ENCODE data around the gene HEYL. TPM values are rescaled to one million over a fixed set of nuclear protein-coding genes. Genes with fewer than 3 reads are reported as not detected.

The HEYL gene
- total RNA-seq, 4 donors from 2014 or later, result 9.4 to 64.0 (median 13.4) TPM

DNA sequence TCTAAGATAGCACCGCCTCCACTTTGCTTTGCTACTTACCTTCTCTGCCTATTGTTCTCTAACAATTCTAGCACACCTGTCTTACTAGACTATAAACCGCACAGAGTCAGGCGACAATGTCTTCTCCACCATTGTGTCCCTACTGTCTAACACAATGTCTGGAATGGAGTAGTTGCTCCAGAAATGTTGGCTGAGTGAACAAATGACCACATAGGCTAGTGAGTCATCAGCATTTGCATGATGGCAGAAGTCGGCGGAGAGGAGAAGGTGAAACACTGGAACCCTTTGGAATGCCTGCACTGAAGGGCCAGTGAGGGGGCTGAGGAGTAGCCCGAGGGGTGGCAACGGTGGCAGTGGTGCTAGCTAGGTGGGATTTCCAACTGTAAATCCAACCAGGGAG is 48.9 kb downstream of the HEYL start:
- Histone ChIP-seq H3K36me3 (no peaks in the 10 kb centered on the region), H3K4me3 (no peak overlapping the region), H3K9me3 (no peaks in the 10 kb centered on the region), H3K27ac (no peak overlapping the region), H3K4me1 (no peaks in the 10 kb centered on the region), H3K27me3 (no peaks in the 10 kb centered on the region)
- TF ChIP-seq, protein P1, sequence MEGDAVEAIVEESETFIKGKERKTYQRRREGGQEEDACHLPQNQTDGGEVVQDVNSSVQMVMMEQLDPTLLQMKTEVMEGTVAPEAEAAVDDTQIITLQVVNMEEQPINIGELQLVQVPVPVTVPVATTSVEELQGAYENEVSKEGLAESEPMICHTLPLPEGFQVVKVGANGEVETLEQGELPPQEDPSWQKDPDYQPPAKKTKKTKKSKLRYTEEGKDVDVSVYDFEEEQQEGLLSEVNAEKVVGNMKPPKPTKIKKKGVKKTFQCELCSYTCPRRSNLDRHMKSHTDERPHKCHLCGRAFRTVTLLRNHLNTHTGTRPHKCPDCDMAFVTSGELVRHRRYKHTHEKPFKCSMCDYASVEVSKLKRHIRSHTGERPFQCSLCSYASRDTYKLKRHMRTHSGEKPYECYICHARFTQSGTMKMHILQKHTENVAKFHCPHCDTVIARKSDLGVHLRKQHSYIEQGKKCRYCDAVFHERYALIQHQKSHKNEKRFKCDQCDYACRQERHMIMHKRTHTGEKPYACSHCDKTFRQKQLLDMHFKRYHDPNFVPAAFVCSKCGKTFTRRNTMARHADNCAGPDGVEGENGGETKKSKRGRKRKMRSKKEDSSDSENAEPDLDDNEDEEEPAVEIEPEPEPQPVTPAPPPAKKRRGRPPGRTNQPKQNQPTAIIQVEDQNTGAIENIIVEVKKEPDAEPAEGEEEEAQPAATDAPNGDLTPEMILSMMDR (IDR thresholded peaks at IDR 0.05), result no peak
- TF ChIP-seq POLR2A (IDR thresholded peaks at IDR 0.05), result no peak
- no peak for DNase-seq
- intact Hi-C loops (cut with DNase I; ENCODE audit: low total_unique reads), result no loop called here

DNA sequence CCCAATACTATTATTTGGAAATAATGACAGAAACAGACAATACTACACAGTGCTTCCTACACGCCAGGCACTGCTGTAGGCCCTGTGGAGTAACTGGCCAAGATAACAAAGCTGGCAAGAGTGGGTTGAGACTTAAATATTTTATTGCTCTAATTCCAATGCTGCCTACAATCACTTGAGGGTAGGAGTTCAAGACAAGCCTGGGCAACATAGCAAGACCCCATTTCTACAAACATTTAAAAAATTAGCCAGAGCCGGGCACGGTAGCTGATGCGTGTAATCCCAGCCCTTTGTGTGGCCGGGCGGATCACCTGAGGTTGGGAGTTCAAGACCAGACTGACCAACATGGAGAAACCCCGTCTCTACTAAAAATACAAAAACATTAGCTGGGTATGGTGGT is 53.5 kb downstream of the HEYL start:
- H3K27me3 ChIP-seq, result no peaks in the 10 kb centered on the region
- H3K27ac ChIP-seq, result no peak overlapping the region
- H3K36me3 ChIP-seq, result no peaks in the 10 kb centered on the region
- TF ChIP-seq, protein P1 (IDR thresholded peaks at IDR 0.05), result no peak
- no peak for TF ChIP-seq POLR2A (IDR thresholded peaks at IDR 0.05)
- no peaks in the 10 kb centered on the region for H3K4me1 ChIP-seq
- no peak overlapping the region for H3K4me3 ChIP-seq
- DNase-seq, result no peak
- intact Hi-C loops (cut with DNase I; ENCODE audit: low total_unique reads), result no loop called here
- no peaks in the 10 kb centered on the region for H3K9me3 ChIP-seq

DNA sequence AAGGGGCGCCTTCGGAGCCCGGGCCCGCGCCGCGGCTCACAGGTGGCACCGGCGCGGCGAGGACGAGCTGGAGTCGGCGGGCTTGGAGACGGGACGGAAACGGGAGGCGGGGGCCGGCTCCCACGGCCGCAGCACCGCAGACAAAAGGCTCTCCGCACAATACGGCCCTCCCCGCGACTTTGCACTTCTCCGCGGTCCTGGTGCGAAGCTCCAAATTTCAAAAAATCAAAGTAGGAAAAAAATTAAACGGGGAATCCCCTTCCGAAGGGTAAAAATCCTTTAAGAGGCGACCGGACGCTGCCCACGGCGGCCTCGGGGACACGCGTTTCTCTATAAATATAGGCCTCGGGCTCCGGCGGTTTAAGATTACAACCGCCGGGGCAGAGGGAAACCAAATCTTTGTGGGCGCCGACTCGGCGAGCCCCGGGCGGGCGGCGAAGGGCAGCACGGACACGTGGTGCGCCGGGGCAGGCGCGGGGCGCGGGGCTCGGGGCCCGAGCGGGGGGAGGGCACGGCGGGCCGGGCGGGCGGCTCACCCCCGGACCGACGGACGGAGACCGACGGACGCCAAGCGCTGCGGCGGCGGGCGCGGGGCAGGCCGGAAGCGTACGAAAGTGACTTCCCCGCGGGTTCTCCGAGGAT is 63.3 kb downstream of the HEYL start:
- TF ChIP-seq, protein P1 (IDR thresholded peaks at IDR 0.05), result no peak
- TF ChIP-seq POLR2A (IDR thresholded peaks at IDR 0.05), result no peak
- H3K4me1 ChIP-seq, result peaks cover 0 to 9% of the 10 kb centered on the region in 2 donors
- H3K4me3 ChIP-seq, result peak overlapping the region; percentile 48 to 70
- peak overlapping the region; percentile 84 to 89 for H3K27ac ChIP-seq
- intact Hi-C loops (cut with DNase I; ENCODE audit: low total_unique reads), result no loop called here
- H3K9me3 ChIP-seq, result no peaks in the 10 kb centered on the region
- no peak for DNase-seq
- H3K36me3 ChIP-seq, result no peaks in the 10 kb centered on the region
- no peaks in the 10 kb centered on the region for H3K27me3 ChIP-seq

DNA sequence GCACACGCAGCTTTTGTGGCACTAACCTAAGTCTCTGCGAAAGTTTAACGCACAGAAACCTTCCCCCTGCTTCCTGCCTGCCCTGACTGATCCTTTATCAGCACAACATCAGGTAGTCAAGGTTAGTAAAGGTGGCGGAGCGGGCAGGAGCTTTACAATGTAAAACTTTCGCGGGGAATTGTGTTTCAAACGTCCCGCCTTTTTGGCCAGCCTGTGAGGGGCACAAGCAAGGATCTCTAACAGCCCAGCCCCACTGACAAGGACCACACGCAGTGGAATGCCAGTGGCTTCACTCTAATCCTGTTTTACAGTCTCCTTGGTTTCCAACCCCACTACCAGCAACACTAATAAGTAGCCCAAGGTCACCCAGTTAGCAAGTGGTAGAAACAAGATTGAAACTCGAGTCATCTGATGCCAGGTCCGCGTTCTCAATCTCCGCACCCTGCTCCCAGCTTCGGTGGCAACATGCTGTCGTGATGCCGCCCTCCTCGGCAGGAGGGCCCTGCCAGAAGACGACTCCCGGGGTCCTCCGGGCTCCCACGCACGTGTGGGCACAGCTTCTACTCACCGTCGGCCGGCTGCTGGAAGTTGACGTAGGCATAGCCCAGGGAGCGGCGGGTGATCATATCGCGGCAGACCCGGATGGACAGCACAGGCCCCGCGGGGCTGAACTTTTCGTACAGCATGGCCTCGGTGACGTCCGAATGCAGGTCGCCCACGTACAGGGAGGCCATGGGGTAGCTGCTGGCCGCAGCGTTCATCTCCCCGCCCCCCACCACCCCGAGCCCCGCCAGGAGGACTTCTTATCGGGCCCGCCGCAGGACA is 64.0 kb downstream of the HEYL start:
- no peak for TF ChIP-seq POLR2A (IDR thresholded peaks at IDR 0.05)
- TF ChIP-seq, protein P1 (IDR thresholded peaks at IDR 0.05), result no peak
- DNase-seq, result peak; percentile 36 to 49
- no peaks in the 10 kb centered on the region for H3K36me3 ChIP-seq
- peaks cover 0 to 9% of the 10 kb centered on the region in 2 donors for H3K4me1 ChIP-seq
- intact Hi-C loops (cut with DNase I; ENCODE audit: low total_unique reads), result no loop called here
- H3K27me3 ChIP-seq, result no peaks in the 10 kb centered on the region
- H3K4me3 ChIP-seq, result peak overlapping the region; percentile 48 to 70
- peak overlapping the region; percentile 84 to 89 for H3K27ac ChIP-seq
- no peaks in the 10 kb centered on the region for H3K9me3 ChIP-seq

DNA sequence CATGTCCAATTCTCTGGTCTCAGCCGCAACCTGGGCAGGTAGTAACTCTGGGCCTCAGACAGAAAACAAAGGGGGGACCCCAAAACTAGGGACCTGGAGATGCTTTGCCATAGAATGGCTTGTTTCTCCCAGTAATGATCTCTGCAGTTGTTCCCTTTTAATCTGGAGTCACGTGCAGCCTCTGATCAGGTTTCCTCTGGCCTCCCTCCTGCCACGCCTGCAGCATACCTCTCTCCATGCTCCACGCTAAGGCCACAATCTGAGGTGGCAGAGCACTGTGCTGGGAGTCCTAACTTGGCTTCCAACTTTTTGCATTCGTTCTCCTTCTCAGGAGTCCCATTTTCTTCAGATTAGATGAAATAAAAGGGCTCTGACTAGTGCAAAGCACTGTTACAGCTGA is 64.8 kb downstream of the HEYL start:
- H3K4me3 ChIP-seq, result peak overlapping the region; percentile 48 to 70
- H3K4me1 ChIP-seq, result peaks cover 0 to 9% of the 10 kb centered on the region in 2 donors
- TF ChIP-seq POLR2A (IDR thresholded peaks at IDR 0.05), result no peak
- TF ChIP-seq, protein P1 (IDR thresholded peaks at IDR 0.05), result no peak
- no peak for DNase-seq
- no peaks in the 10 kb centered on the region for H3K9me3 ChIP-seq
- no peaks in the 10 kb centered on the region for H3K27me3 ChIP-seq
- no peaks in the 10 kb centered on the region for H3K36me3 ChIP-seq
- intact Hi-C loops (cut with DNase I; ENCODE audit: low total_unique reads), result no loop called here
- peak overlapping the region in 1 of 2 donors; percentile 22 for H3K27ac ChIP-seq
